A673 (cell line): ENCODE measurements around the gene JARID2. TPM values are rescaled to one million over a fixed set of nuclear protein-coding genes. Genes with fewer than 3 reads are reported as not detected.

Experiments used
- BruUV-seq: library from RNA; stranded (reverse); fragments of 400-500 nt; replicated peaks from 2 replicates; lab custom pipeline; 2021; lab: Mats Ljungman, UMichigan
- CTCF ChIA-PET: fragments of 300-600 bp; sonication (Branson Sonifier 250); formaldehyde crosslinking; loops from one replicate; lab custom pipeline; 2022; ENCODE audit warnings: antibody characterized with exemption; lab: Charles Lee
- POLR2A ChIA-PET: fragments of 300-600 bp; sonication (Branson Sonifier 250); formaldehyde crosslinking; loops from one replicate; lab custom pipeline; 2022; ENCODE audit warnings: antibody characterized with exemption; ENCODE audit not compliant: low non-redundant PET; lab: Charles Lee
- DNase-seq: peaks from one replicate; pipeline ENCODE4 v3.0.0-alpha.2; 2015; ENCODE audit warnings: low spot score
- H3K27ac ChIP-seq: fragments of 200-600 bp; sonication (generic); 2 replicates; pipeline ENCODE4 v1.5.1; 2016; ENCODE audit warnings: mixed run types, low read depth, mild to moderate bottlenecking, mixed read lengths, antibody characterized with exemption, low read length; ENCODE audit not compliant: poor library complexity, severe bottlenecking
- H3K27me3 ChIP-seq: fragments of 200-600 bp; sonication (generic); replicated peaks from 2 replicates; pipeline ENCODE4 v1.6.1; 2017; ENCODE audit warnings: mixed run types, low read depth, mild to moderate bottlenecking, mixed read lengths, antibody characterized with exemption, low read length; ENCODE audit not compliant: insufficient read depth, poor library complexity
- H3K36me3 ChIP-seq: fragments of 200-600 bp; sonication (generic); 2 replicates; pipeline ENCODE4 v1.6.1; 2016; ENCODE audit warnings: mixed run types, mild to moderate bottlenecking, mixed read lengths, antibody characterized with exemption, low read length; ENCODE audit not compliant: insufficient read depth, poor library complexity, severe bottlenecking
- H3K4me1 ChIP-seq: fragments of 200-600 bp; sonication (generic); 2 replicates; pipeline ENCODE4 v1.6.1; 2017; ENCODE audit warnings: mixed run types, mild to moderate bottlenecking, mixed read lengths, antibody characterized with exemption, low read length; ENCODE audit not compliant: insufficient read depth, poor library complexity, severe bottlenecking
- H3K4me3 ChIP-seq: fragments of 200-600 bp; sonication (generic); 2 replicates; pipeline ENCODE4 v1.5.1; 2016; ENCODE audit warnings: low read depth, mixed run types, mild to moderate bottlenecking, mixed read lengths, low read length; ENCODE audit not compliant: poor library complexity, severe bottlenecking
- H3K9me3 ChIP-seq: fragments of 200-600 bp; sonication (generic); 2 replicates; pipeline ENCODE4 v1.6.1; 2016; ENCODE audit warnings: mixed run types, low read depth, mild to moderate bottlenecking, mixed read lengths, antibody characterized with exemption, low read length; ENCODE audit not compliant: poor library complexity, severe bottlenecking
- EZH2 ChIP-seq: fragments of 200-600 bp; sonication (generic); IDR thresholded peaks from 2 replicates; pipeline ENCODE4 v1.6.1; 2017; ENCODE audit warnings: borderline replicate concordance, low read depth, mild to moderate bottlenecking, mixed read lengths, antibody characterized with exemption, low read length; ENCODE audit not compliant: poor library complexity, severe bottlenecking
- intact Hi-C: fragments of 100-400 bp; cut with micrococcal nuclease; formaldehyde crosslinking; loops from one replicate; pipeline ENCODE4 v1.10.0; 2022; ENCODE audit not compliant: unreplicated experiment
- total RNA-seq: library from RNA; stranded (reverse); gene quantifications from 2 replicates; pipeline ENCODE4 v1.2.3, GENCODE V29; 2021
- TF ChIP-seq, protein P1 (sequence below): fragments of 300-800, 200-600 bp; sonication (generic); conservative IDR thresholded peaks from 2 replicates; pipeline ENCODE4 v1.5.1; 2017; ENCODE audit warnings: low read depth, mild to moderate bottlenecking, antibody characterized with exemption, low read length, moderate library complexity, mixed read lengths

Gene JARID2
- total RNA-seq, 1 experiment from 2014 or later: 29.4 TPM

DNA sequence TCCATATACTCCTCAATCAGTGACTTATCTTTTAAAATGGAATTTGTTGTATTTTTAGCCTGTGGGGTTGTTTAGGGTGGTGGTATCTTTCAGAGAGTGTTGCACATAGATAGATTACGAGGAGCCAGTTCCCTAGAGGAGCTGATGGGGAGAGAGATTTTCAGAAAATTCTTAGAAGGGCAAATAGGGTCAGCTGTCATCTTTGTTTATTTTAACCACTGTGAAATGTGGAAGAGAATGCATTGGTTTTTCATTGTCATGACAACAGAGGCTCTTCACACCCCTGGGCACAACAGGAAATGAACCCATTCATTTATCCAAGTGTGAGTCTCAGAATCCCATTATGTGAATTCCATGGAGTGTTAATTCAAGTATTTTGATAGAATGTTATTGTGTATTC lies 188.4 kb downstream of the JARID2 start:
- ChIA-PET CTCF (interaction anchor here (0.6 to 0.9 kb wide), 2 partner anchors 9 to 323 kb away, joined by 3 read pairs; no protein-coding TSS in a partner anchor), POLR2A (no interaction called here)
- TF ChIP-seq, protein P1, sequence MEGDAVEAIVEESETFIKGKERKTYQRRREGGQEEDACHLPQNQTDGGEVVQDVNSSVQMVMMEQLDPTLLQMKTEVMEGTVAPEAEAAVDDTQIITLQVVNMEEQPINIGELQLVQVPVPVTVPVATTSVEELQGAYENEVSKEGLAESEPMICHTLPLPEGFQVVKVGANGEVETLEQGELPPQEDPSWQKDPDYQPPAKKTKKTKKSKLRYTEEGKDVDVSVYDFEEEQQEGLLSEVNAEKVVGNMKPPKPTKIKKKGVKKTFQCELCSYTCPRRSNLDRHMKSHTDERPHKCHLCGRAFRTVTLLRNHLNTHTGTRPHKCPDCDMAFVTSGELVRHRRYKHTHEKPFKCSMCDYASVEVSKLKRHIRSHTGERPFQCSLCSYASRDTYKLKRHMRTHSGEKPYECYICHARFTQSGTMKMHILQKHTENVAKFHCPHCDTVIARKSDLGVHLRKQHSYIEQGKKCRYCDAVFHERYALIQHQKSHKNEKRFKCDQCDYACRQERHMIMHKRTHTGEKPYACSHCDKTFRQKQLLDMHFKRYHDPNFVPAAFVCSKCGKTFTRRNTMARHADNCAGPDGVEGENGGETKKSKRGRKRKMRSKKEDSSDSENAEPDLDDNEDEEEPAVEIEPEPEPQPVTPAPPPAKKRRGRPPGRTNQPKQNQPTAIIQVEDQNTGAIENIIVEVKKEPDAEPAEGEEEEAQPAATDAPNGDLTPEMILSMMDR: no peak
- TF ChIP-seq EZH2: no peak
- H3K9me3 ChIP-seq: peaks cover 7% of the 10 kb centered on the region
- H3K36me3 ChIP-seq: no peaks in the 10 kb centered on the region
- H3K4me3 ChIP-seq: no peak overlapping the region
- DNase-seq: peak; percentile 97
- peaks cover 87% of the 10 kb centered on the region for H3K4me1 ChIP-seq
- no TSS peak for BruUV-seq
- H3K27ac ChIP-seq: peak overlapping the region; percentile 37
- peaks cover 20% of the 10 kb centered on the region for H3K27me3 ChIP-seq
- intact Hi-C loops: no loop called here

- no peak for DNase-seq
- intact Hi-C loops: loop anchor here (5.0 kb wide), 2 partner anchors 168 to 328 kb away; no protein-coding TSS in a partner anchor
- Histone ChIP-seq H3K4me1 (peaks cover 84% of the 10 kb centered on the region), H3K36me3 (no peaks in the 10 kb centered on the region), H3K9me3 (peaks cover 7% of the 10 kb centered on the region), H3K27me3 (peaks cover 20% of the 10 kb centered on the region), H3K4me3 (no peak overlapping the region), H3K27ac (no peak overlapping the region)
- ChIA-PET POLR2A (interaction anchor here (0.6 kb wide), 1 partner anchor 937 kb away, joined by 4 read pairs; no protein-coding TSS in a partner anchor), CTCF (interaction anchor here (0.9 kb wide), 1 partner anchor 8 kb away, joined by 3 read pairs; no protein-coding TSS in a partner anchor)
- no peak for TF ChIP-seq EZH2
- TF ChIP-seq, protein P1: no peak
- BruUV-seq: no TSS peak
These were observed 189.0 kb downstream of the JARID2 start for GRCh38 chr6:15434823-15435380.

DNA sequence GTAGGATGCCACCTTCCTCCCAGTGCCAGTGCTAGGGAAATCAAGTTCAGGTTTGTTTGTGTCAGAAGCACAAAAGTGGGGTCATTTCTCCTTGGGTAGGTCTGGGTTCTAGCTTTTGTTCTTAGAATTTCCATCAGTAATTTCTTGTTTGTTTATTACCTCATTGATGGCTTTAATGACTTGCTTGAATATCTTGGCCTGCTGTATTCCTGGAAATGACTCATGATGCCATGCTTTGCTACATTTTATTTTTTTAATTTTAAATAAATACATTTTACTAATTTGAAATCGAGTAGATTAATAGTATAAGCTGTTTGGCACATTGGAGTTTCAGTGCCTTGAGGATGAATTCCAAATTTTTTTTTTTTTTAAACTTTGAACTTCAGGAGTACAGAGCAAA lies 189.6 kb downstream of the JARID2 start:
- DNase-seq: no peak
- intact Hi-C loops: loop anchor here (5.0 kb wide), 2 partner anchors 168 to 328 kb away; no protein-coding TSS in a partner anchor
- no TSS peak for BruUV-seq
- peaks cover 7% of the 10 kb centered on the region for H3K9me3 ChIP-seq
- POLR2A ChIA-PET: no interaction called here
- TF ChIP-seq, protein P1: no peak
- TF ChIP-seq EZH2: no peak
- no peak overlapping the region for H3K4me3 ChIP-seq
- CTCF ChIA-PET: interaction anchor here (0.6 kb wide), 1 partner anchor 307 kb away, joined by 4 read pairs; no protein-coding TSS in a partner anchor
- peaks cover 84% of the 10 kb centered on the region for H3K4me1 ChIP-seq
- H3K27ac ChIP-seq: no peak overlapping the region
- no peaks in the 10 kb centered on the region for H3K36me3 ChIP-seq
- H3K27me3 ChIP-seq: peaks cover 20% of the 10 kb centered on the region
